HG02973 (cell line): Measurements from ENCODE around the gene ADARB2.

Experiments used
- ATAC-seq: cut with Tn5 transposase; IDR thresholded peaks from one replicate; pipeline ENCODE4 v1.9.1; 2021; ENCODE audit warnings: moderate library complexity; ENCODE audit not compliant: unreplicated experiment

Gene ADARB2

GRCh38 chr10:1187151-1187854 is 550.0 kb downstream of the ADARB2 start:
- ATAC-seq, result no peak

DNA sequence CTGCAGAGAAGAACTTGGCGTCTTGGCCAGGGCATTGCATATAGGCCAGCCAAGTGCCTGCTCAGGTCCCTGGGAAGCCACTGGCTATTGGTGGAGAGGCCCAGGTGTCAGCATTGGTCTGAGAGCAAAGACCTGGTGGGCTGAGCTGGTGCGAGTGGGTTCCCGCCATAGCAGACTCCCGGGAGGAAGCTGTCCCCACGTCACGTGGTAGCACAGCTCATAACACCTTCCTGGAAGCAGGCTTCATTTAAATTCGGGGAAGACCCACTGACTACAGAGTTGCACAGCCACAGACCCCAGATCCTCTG is 550.7 kb downstream of the ADARB2 start:
- ATAC-seq, result no peak

GRCh38 chr10:1185911-1186682 is 551.2 kb downstream of the ADARB2 start:
- ATAC-seq, result no peak

DNA sequence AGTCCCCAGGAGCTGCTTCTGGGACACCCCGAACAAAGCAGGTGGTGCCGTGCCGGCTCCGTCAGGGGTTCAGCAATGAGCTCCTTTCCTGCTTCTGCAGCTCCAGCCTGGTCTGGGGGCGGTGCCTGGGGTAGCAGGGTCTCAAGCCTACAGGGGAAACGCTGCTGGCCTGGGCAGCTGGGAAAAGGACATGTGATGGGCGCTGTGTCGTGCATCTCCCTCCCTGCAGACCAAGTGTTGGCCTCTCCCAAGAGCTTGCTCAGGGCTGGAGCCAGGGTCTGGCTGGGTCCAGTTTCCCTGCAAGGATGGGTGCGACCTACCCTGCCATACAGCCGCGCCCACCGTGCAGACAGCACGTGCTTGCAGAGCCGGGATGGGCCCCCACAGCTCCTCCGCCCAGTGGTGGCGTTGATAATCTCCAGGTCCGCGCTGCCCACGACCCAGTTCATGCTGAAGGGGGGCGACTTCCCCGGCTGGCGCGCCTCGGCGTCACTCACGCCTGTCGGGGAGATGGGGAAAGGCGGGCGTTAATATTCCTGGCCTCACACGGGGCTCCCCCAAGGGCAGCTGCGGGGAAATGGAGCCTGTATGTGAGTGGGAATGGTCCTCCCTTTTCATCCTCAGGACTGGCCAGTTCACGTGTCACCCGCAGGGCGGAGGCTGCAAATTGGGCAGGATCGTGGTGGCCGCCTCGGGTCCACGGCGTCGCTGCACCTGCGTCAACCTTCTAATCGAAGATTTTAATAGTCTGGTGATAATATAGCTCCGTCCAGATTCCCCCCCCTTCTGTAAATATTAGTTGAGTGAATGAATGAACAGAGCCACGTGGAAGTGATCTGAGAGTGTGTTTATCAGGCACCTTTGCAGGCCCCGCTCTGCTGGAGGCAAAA is 552.5 kb downstream of the ADARB2 start:
- no peak for ATAC-seq

DNA sequence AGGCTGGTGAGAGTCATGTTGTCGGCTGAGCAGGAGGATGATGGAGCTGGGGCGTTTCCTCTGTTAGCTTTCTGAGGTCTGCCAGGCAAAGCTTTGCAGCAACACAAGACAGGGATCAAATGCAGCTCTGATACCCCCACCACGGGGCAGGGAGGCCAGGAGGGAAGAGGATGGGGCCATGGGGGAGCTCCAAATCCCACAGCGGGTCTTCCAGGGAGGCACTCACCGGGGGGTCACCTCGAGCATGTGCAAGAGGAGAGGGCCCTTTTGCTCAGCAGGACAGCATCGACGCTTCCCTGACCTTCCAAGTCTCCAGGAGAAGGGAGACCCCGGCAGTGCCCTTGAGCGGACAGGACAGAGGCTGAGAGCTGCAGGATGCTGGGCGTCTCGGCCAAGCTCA is 553.6 kb downstream of the ADARB2 start:
- ATAC-seq, result no peak

DNA sequence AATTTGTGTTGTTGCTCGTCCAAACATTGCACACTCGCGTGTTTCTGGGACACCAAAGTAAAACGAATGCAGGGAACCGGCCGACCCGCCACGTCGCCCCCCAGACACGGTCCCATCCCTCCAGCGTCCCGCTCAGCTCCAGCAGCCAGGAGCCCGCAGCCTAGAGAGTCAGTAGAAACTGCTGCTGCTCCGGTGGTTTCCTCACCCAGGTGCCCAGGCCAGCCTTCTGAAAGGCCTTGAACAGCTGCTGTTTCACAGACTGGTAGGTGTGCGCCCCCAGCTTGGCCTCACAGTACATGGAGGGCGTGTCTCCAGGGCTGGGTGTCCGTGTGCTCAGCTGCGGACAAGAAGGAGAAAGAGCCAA is 554.3 kb downstream of the ADARB2 start:
- ATAC-seq, result no peak

GRCh38 chr10:1182280-1183032 is 554.9 kb downstream of the ADARB2 start:
- no peak for ATAC-seq

- ATAC-seq, result no peak
These were observed 556.5 kb downstream of the ADARB2 start for GRCh38 chr10:1180836-1181235.

GRCh38 chr10:1180071-1180730 is 557.1 kb downstream of the ADARB2 start:
- no peak for ATAC-seq

- no peak for ATAC-seq
These were observed 557.8 kb downstream of the ADARB2 start for GRCh38 chr10:1179346-1180070.

DNA sequence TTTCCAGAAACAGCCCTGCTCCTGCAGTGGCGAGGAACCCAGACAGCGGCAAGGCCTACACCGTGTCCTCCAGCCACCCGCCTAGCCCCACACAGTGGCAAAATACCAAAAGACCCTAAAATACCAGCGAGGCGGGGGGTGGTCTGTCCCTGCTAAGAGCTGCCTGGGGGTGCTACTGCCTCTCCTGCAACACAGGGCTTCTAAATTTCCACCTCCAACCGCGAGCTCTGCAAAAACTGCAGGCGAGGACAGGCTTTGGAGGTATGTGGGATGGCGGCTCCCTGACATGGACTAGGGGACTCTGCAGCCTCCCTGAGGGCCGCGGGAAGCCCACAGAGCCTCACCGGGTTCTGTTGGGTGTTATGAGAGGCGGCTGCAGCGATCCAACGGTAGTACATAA is 558.8 kb downstream of the ADARB2 start:
- ATAC-seq, result no peak

- no peak for ATAC-seq
These were observed 559.4 kb downstream of the ADARB2 start for GRCh38 chr10:1177936-1178335.

GRCh38 chr10:1175956-1176565 is 561.3 kb downstream of the ADARB2 start:
- ATAC-seq, result no peak

DNA sequence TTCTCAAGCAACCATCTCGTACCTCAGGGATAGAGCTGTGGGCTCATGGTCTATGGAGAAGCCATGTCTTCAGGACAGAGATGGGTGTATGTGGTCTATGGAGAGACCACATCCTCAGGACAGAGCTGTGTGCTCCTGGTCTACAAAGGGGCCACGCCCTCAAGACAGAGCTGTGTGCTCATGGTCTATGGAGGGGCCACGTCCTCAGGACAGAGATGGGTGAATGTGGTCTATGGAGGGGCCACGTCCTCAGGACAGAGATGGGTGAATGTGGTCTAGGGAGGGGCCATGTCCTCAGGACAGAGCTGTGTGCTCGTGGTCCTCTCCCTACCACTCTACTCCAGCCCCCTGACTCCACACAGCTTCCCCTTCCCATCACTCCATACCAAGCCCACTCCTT is 563.3 kb downstream of the ADARB2 start:
- no peak for ATAC-seq

- no peak for ATAC-seq
These were observed 564.2 kb downstream of the ADARB2 start for GRCh38 chr10:1173091-1173490.

GRCh38 chr10:1172256-1172984 is 564.9 kb downstream of the ADARB2 start:
- ATAC-seq, result no peak

DNA sequence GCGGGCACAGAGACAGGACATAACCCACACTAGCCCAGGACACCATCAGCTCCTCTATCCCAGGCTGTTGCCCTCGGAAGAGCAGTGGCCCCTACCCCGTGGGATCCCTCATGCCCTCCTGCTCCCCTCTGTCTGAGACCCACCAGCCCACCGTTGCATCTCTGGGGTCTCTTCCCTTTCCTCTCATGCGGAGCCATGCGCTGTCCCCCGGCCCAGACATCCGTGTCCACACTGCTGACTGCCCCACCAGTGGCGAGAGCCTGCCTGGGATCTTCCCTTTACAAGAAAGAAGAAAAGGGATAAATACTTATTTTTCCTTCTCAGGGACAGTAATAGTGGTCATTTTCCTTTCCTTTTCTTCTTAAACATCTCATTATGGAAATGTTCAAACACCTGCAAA is 565.7 kb downstream of the ADARB2 start:
- no peak for ATAC-seq

- ATAC-seq, result no peak
These were observed 566.1 kb downstream of the ADARB2 start for GRCh38 chr10:1171182-1171581.

DNA sequence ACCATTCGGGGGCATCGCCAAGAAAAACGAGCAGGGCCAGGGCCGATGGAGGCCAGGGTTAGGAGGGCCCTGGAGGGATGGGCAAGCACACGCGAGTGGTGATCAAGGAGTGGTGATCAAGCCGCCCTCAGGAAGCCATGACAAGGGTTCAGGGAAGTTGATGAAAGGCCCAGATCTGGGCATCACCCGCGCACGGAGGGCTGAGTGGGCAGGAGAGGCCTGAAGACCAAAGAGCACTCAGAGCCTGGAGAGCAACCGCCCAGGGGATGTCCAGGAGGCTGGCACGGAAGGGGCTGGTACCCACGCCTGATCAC is 566.5 kb downstream of the ADARB2 start:
- ATAC-seq, result no peak
